ENCODE results near the gene SHISA7. TPM values are rescaled to one million over a fixed set of nuclear protein-coding genes. Genes with fewer than 3 reads are reported as not detected.

Gene SHISA7
- total RNA-seq, 2 experiments from 2014 or later: not detected

DNA sequence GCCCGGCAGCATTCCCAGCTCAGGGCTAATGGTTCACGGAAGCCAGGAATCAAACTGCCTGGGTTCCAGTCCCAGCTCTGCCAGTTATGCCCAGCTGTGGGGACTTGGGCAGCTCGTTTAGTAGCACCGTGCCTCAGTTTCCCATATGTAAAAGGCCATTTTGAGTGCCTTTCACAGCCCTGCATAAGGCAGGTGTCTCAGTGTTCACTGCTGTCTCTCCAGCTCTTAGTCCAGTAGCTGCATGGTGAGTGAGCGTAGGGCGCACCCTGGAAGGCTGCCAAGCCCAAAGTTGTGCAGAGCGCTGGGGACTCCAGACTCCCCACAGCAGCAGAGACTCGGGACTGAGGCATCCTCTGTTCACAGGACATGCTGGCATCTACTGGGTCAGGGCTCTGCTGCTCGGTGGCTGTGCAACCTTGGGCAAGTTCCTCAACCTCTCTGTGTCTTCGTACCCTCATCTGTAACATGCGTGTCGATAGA, 51.9 kb downstream of the SHISA7 start:
- Histone ChIP-seq H3K27ac (ENCODE audit: low read depth, low read length, poor library complexity, severe bottlenecking) (no peak overlapping the region), H3K4me1 (ENCODE audit: insufficient read depth, low read length, poor library complexity, severe bottlenecking) (peaks cover 31% of the 10 kb centered on the region), H4K20me1 (ENCODE audit: insufficient read depth, low read length) (peaks cover 25% of the 10 kb centered on the region), H3K9me2 (ENCODE audit: insufficient read depth, low read length) (no peaks in the 10 kb centered on the region), H3K36me3 (ENCODE audit: insufficient read depth, low read length) (peaks cover 54% of the 10 kb centered on the region), H3K4me3 (ENCODE audit: low read depth, low read length, poor library complexity, severe bottlenecking) (no peak overlapping the region), H3K9me3 (ENCODE audit: low read length) (no peaks in the 10 kb centered on the region), H3K79me2 (ENCODE audit: insufficient read depth, low read depth, low read length) (peaks cover 28% of the 10 kb centered on the region), H3K4me2 (ENCODE audit: low read length) (no peak overlapping the region), H2AFZ (ENCODE audit: low read length) (no peak overlapping the region)
- DNase-seq (ENCODE audit: low spot score): no peak
- CTCF ChIA-PET (ENCODE audit: unreplicated experiment): no interaction called here
- POLR2A ChIA-PET: interaction anchor here (0.7 to 0.9 kb wide), 2 partner anchors 11 to 233 kb away, joined by 3 read pairs; partner anchors contain the start of gene TNNI3
- no TSS peak for BruUV-seq (replicated peaks)
- TF ChIP-seq EZH2phosphoT487 (IDR thresholded peaks at IDR 0.05; ENCODE audit: borderline replicate concordance, low read depth, low read length) (no peak), CTCF (conservative IDR thresholded peaks at IDR 0.05; ENCODE audit: low read length) (no peak)
- intact Hi-C loops (cut with micrococcal nuclease; ENCODE audit: unreplicated experiment): no loop called here

DNA sequence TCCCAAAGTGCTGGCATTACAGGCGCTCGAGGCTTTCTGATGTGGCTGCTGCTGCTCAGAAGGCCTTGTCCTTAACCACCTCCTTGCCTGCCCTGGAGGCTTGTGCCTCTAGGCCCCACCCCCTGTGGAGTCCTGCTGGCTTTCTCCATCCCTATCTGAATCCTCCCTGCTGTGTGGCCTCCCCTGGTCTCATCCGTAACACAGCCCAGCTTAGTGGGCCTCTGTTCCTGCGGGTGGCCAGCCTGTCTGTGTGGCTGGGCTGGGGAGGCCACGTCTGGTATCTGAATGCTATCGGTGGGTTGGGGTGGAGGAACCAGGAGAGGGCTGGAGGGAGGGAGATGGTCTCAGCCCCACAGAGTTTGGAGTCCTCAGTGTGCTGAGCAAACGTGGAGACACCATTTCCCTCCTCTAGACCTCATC, 52.6 kb downstream of the SHISA7 start:
- DNase-seq (ENCODE audit: low spot score): no peak
- Histone ChIP-seq H3K9me3 (ENCODE audit: low read length) (no peaks in the 10 kb centered on the region), H3K4me2 (ENCODE audit: low read length) (peak overlapping the region; percentile 15; the same call in 1 of the 2 replicates), H3K4me3 (ENCODE audit: low read depth, low read length, poor library complexity, severe bottlenecking) (no peak overlapping the region), H3K9me2 (ENCODE audit: insufficient read depth, low read length) (no peaks in the 10 kb centered on the region), H4K20me1 (ENCODE audit: insufficient read depth, low read length) (peaks cover 27% of the 10 kb centered on the region), H3K36me3 (ENCODE audit: insufficient read depth, low read length) (peaks cover 58% of the 10 kb centered on the region), H3K4me1 (ENCODE audit: insufficient read depth, low read length, poor library complexity, severe bottlenecking) (peaks cover 31% of the 10 kb centered on the region), H3K79me2 (ENCODE audit: insufficient read depth, low read depth, low read length) (peaks cover 32% of the 10 kb centered on the region), H3K27ac (ENCODE audit: low read depth, low read length, poor library complexity, severe bottlenecking) (peak overlapping the region; percentile 35), H2AFZ (ENCODE audit: low read length) (no peak overlapping the region)
- POLR2A ChIA-PET: interaction anchor here (0.7 to 0.9 kb wide), 2 partner anchors 12 to 233 kb away, joined by 3 read pairs; partner anchors contain the start of gene TNNI3
- CTCF ChIA-PET (ENCODE audit: unreplicated experiment): no interaction called here
- no peak for TF ChIP-seq EZH2phosphoT487 (IDR thresholded peaks at IDR 0.05; ENCODE audit: borderline replicate concordance, low read depth, low read length)
- TF ChIP-seq CTCF (conservative IDR thresholded peaks at IDR 0.05; ENCODE audit: low read length): no peak
- no TSS peak for BruUV-seq (replicated peaks)
- intact Hi-C loops (cut with micrococcal nuclease; ENCODE audit: unreplicated experiment): no loop called here
